GM21529 (cell line): ENCODE measurements around the gene GPS1.
"Not testable (repeated sequence)": the region's sequence is repeated elsewhere in the genome, so short reads cannot be mapped to it uniquely, and the experiment has no call there.

Experiments
- ATAC-seq: cut with Tn5 transposase; IDR thresholded peaks from one replicate; pipeline ENCODE4 v1.9.1; 2021; ENCODE audit not compliant: unreplicated experiment

Gene GPS1

GRCh38 chr17:82025401-82026107 lies 26.1 kb upstream of the GPS1 start:
- no peak for ATAC-seq

- ATAC-seq: no peak
Measured at GRCh38 chr17:82028246-82028645, 23.5 kb upstream of the GPS1 start.

GRCh38 chr17:82028966-82029365 lies 22.7 kb upstream of the GPS1 start:
- ATAC-seq: no peak

GRCh38 chr17:82029391-82029790 lies 22.3 kb upstream of the GPS1 start:
- no peak for ATAC-seq

- no peak for ATAC-seq
Measured at GRCh38 chr17:82029990-82030469, 21.7 kb upstream of the GPS1 start.

- ATAC-seq: peak; percentile 47
Measured at GRCh38 chr17:82030470-82031302, 21.0 kb upstream of the GPS1 start.

- no peak for ATAC-seq
Measured at GRCh38 chr17:82031303-82031884, 20.3 kb upstream of the GPS1 start, which contains the start of gene RAC3. TSS of gene RAC3 (plus strand) at chr17:82031678. CDS start at chr17:82031762, 84 bp downstream.

- no peak for ATAC-seq
Measured at GRCh38 chr17:82031885-82032627, 19.6 kb upstream of the GPS1 start.

GRCh38 chr17:82033359-82034085 lies 18.2 kb upstream of the GPS1 start:
- ATAC-seq: no peak

- no peak for ATAC-seq
Measured at GRCh38 chr17:82034371-82035011, 17.2 kb upstream of the GPS1 start.

GRCh38 chr17:82035488-82035887 lies 16.2 kb upstream of the GPS1 start:
- no peak for ATAC-seq

GRCh38 chr17:82035956-82036633 lies 15.6 kb upstream of the GPS1 start:
- no peak for ATAC-seq

- no peak for ATAC-seq
Measured at GRCh38 chr17:82036634-82037091, 15.0 kb upstream of the GPS1 start.

- ATAC-seq: peak; percentile 90
Measured at GRCh38 chr17:82037092-82037888, 14.4 kb upstream of the GPS1 start, which contains the start of gene DCXR. TSS of gene DCXR (minus strand) at chr17:82037697. CDS start at chr17:82037682, 15 bp downstream.

- ATAC-seq: no peak
Measured at GRCh38 chr17:82037889-82038195, 13.9 kb upstream of the GPS1 start.

- ATAC-seq: not testable (repeated sequence)
Measured at GRCh38 chr17:82038796-82039409, 12.8 kb upstream of the GPS1 start.

GRCh38 chr17:82039695-82040299 lies 11.9 kb upstream of the GPS1 start:
- ATAC-seq: no peak
